Mesangial cell (primary cell): ENCODE results near the gene GNAI3. TPM values are rescaled to one million over a fixed set of nuclear protein-coding genes. Genes with fewer than 3 reads are reported as not detected.

Experiments used
- total RNA-seq: library from RNA; depleted of rRNA; stranded (reverse); fragments of >200 nt; gene quantifications from 2 replicates; pipeline ENCODE4 v1.2.3, GENCODE V29; 2015

The GNAI3 gene
- total RNA-seq, result 5.2 and 8.0 TPM in 2 replicates

DNA sequence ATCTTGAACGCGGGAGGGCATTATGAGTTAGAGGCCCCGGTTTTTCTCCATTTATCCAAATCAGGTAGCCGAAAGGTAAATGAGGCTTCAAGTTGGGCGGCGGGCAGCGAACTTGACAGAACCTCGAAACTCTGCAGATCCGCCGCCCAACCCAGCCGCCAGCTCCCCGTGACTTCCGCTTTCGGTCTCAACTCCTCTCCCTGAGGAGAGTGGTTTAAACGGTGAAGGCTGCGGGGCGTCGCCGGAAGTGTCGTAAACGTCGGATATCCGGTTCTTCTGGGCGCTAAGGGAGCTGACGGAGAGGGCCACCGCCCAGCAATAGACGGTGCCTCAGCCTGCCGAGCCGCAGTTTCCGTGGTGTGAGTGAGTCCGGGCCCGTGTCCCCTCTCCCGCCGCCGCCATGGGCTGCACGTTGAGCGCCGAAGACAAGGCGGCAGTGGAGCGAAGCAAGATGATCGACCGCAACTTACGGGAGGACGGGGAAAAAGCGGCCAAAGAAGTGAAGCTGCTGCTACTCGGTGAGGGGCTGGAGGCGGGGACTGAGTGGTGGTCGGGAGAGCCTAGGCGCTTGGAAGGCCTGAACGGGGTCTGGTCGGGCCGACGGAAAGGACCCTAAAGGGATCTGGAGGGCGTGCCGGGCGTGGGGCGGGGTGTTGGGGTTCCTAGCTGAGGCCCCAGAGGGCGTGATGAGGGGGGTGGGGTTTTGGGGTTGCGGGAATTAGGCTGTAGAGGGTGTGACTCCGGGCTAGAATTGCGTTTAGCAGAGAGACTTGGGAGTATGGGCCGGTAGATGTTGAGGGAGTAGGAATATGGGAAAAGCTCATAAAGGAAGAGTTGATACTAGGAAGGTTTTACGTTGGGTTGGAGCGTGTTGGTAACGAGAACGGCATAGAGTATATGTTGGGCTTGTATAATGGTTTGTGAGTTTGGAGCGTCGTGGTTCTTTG is at the start of gene GNAI3:
GNAI3 (plus strand) TSS at position 295 of the 947 bp plus-strand sequence; CDS start at position 401, 106 bp downstream.

DNA sequence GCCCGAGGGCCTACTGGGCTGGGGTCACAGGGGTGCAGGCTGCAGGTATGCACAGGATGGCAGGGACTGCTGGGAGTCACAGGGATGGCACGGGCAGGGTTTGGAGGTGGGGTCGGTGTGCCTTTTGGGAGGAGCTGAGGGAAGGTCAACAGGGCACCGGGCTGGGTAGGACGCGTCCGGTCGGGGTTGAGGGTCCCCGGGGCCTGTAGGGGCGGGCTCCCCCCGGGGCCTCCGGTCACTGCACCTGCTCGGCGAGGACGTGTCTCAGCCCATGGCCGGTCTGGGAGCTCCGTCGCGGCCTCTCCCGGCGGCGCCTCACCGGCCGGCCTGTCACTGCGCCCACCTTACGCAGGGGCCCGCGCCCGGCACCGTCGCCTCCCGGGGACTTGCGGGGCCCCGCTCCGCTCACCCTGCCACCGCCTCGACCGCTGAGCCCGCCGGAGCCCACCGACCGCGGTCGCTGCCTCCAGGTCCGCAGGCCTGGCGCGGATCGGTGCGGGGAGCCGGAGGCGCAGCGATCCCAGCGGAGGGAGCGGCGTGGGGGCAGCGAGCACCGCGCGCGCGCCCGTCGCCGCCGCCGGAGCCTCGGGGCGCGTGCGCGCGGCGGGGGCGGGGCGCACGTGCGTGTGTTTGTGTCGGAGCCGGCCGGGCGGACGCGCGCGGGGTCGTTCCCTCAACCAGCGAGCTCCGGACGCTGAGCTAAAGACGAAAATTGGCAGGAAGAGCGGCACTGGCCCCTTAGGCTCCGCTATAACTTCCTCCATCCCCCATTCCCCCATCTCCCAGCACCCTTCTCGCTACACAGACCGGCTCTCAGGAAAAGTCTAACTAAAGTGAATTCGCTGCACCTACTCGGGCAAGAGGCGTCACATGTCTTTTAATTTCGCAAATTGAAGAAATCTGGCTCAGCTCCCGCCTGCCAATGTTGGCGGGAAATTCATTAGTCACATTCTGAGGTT is 39.0 kb upstream of the GNAI3 start, which contains the start of gene AMIGO1:
AMIGO1 (minus strand) TSS at position 552 of the 959 bp plus-strand sequence. CDS start 815 bp downstream, outside the sequence.

DNA sequence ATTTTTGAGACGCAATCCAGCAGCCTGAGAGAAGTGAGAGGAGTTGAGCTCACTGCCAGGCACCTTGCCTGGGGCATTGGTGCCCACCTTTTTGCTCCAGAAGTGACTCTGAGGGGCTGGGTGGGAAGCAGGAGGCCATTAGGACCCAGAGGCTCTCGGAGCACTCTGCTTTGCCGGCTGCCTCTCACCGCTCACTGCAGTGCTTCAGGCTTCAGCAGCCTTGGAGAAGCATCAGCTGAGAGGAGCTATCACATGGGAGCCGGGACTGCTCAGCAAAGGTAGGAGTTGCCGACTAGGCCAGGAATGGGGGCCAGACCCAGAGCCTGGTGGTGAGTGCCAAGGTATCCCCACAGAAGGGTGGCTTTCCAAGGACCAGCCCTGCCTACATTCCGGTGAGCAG is 8.7 kb upstream of the GNAI3 start, which contains the start of gene GPR61:
GPR61 (plus strand) TSS at position 197 of the 400 bp plus-strand sequence. CDS start 3,151 bp downstream, outside the sequence.

GRCh38 chr1:109619576-109620400 is 71.4 kb downstream of the GNAI3 start, which contains the start of the genes AMPD2 and GNAT2:
Gene AMPD2 (plus strand): TSS chr1:109619837. CDS start chr1:109621176, 1,339 bp downstream.
Gene GNAT2 (minus strand): TSS chr1:109619616. CDS start chr1:109612870, 6,746 bp downstream.

DNA sequence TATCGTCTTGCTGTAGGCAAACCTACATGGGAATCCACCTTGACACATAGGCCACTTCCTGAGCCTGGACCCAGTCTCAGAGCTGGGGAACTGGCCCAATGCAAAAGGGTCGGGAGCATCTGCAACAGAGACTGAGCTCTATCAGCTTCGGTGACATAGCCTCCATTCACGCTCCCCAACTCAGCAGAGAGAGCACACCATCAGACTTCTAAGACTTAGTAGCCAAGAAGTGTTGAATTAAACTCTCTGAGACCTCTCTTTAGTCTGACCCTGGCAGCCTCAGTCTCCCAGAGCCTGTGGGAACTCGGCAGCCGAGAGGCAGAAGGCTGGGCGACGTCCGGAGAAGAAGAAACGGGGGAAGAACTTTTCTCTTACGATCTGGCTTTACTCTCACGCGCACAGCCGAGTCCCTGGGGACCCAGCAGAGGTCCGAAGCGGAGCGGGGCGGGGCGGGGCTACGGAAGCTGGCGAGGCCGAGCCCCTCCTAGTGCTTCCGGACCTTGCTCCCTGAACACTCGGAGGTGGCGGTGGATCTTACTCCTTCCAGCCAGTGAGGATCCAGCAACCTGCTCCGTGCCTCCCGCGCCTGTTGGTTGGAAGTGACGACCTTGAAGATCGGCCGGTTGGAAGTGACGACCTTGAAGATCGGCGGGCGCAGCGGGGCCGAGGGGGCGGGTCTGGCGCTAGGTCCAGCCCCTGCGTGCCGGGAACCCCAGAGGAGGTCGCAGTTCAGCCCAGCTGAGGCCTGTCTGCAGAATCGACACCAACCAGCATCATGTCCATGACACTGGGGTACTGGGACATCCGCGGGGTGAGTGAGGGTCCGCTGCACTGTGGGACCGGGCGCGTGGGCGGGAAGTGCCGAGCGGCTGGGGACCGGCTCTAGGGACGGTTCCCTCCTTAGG is 107.5 kb downstream of the GNAI3 start, which contains the start of gene GSTM4:
GSTM4 (plus strand) TSS at position 485 of the 905 bp plus-strand sequence; CDS start at position 776, 291 bp downstream.

DNA sequence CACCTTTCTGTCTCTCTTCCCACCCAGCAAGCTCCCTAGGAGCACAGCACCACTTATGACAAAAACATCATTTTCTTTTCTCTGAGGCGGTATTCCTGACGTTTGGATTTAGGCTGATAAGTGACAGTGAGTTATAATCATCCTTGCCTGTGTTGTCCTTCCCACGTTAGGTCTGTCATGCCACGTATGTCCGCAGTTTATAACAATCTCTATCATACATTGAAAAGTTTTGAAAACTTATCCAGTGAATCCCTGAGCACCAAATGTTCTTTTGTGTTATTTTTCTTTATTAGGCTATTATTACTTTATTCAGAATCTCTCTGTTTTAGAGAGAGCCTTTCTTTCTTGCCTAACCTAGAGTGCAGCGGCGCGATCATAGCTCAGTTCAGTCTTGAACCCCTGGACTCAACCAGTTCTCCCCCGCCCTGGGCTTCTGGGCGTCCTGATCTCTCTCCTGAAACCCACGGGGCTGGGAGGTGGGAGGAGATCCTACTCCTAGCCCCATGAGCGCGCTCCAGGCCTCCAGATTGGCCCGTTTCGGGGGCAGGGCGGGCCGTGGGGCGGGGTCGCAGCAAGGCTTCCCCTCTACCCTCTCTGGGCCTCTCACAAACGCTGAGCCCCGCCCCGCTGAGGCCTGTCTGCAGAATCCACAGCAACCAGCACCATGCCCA is 119.2 kb downstream of the GNAI3 start, which contains the start of gene GSTM2:
GSTM2 (plus strand) TSS at position 606 of the 671 bp plus-strand sequence; CDS start at position 665, 59 bp downstream.

Other genes starting within 250 kb of the GNAI3 start
- not detected in 2 replicates for gene MYBPHL, start 241.6 kb upstream of the GNAI3 start, total RNA-seq
- gene SORT1, start 150.7 kb upstream of the GNAI3 start, total RNA-seq, result 37.2 and 69.5 TPM in 2 replicates
- 27.8 and 35.8 TPM in 2 replicates for gene PSMA5, start 122.2 kb upstream of the GNAI3 start, total RNA-seq
- 0.13 TPM in 1 of 2 replicates, not detected in the other for gene SYPL2, start 82.1 kb upstream of the GNAI3 start, total RNA-seq
- 4.4 and 4.9 TPM in 2 replicates for gene ATXN7L2, start 64.7 kb upstream of the GNAI3 start, total RNA-seq
- 7.2 and 8.6 TPM in 2 replicates for gene CYB561D1, start 54.5 kb upstream of the GNAI3 start, total RNA-seq
- 0.65 and 2.4 TPM in 2 replicates for gene AMIGO1, start 38.9 kb upstream of the GNAI3 start, total RNA-seq
- gene GPR61, start 8.7 kb upstream of the GNAI3 start, total RNA-seq, result not detected in 2 replicates
- gene GNAT2, start 71.0 kb downstream of the GNAI3 start, total RNA-seq, result 0.16 TPM in 1 of 2 replicates, not detected in the other
- 59.5 and 63.1 TPM in 2 replicates for gene AMPD2, start 71.2 kb downstream of the GNAI3 start, total RNA-seq
- 8.3 and 45.1 TPM in 2 replicates for gene GSTM4, start 107.5 kb downstream of the GNAI3 start, total RNA-seq
- gene GSTM2, start 119.4 kb downstream of the GNAI3 start, total RNA-seq, result 3.7 and 20.5 TPM in 2 replicates
- gene GSTM1, start 139.2 kb downstream of the GNAI3 start, total RNA-seq, result 32.2 TPM in 1 of 2 replicates, not detected in the other
- 1.8 TPM in 1 of 2 replicates, not detected in the other for gene GSTM5, start 163.6 kb downstream of the GNAI3 start, total RNA-seq
- 27.4 and 75.7 TPM in 2 replicates for gene GSTM3, start 192.4 kb downstream of the GNAI3 start, total RNA-seq
- not detected in 2 replicates for gene EPS8L3, start 215.3 kb downstream of the GNAI3 start, total RNA-seq